Neural cell (in vitro differentiated cells): ENCODE data around the gene CPNE9. TPM values are rescaled to one million over a fixed set of nuclear protein-coding genes. Genes with fewer than 3 reads are reported as not detected.

Source experiments
- H2AFZ ChIP-seq: fragments of 200-600, 300-800 bp; sonication (generic), shearing (Covaris generic); 2 replicates; pipeline ENCODE4 v1.6.0; 2014; ENCODE audit warnings: low read depth, mild to moderate bottlenecking, antibody characterized with exemption, low read length, moderate library complexity
- H3F3A ChIP-seq: fragments of 200-600 bp; shearing (Covaris generic); 2 replicates; pipeline ENCODE4 v1.6.1; 2016; ENCODE audit warnings: mild to moderate bottlenecking, moderate library complexity, mixed read lengths, antibody characterized with exemption, low read length; ENCODE audit not compliant: insufficient read depth, poor library complexity, severe bottlenecking
- H3K27ac ChIP-seq: fragments of 200-600, 300-800 bp; sonication (generic), shearing (Covaris generic); 2 replicates; pipeline ENCODE4 v1.5.1; 2014; ENCODE audit warnings: mild to moderate bottlenecking, low read length, moderate library complexity
- H3K27me3 ChIP-seq: fragments of 300-800, 200-600 bp; sonication (generic), shearing (Covaris generic); 2 replicates; pipeline ENCODE4 v1.6.0; 2014; ENCODE audit warnings: mild to moderate bottlenecking, low read depth, low read length, moderate library complexity; ENCODE audit not compliant: insufficient read depth
- H3K36me3 ChIP-seq: fragments of 300-800, 200-600 bp; sonication (generic), shearing (Covaris generic); 2 replicates; pipeline ENCODE4 v1.5.1; 2014; ENCODE audit warnings: mild to moderate bottlenecking, antibody characterized with exemption, low read length, moderate library complexity; ENCODE audit not compliant: insufficient read depth
- H3K4me2 ChIP-seq: fragments of 300-800, 200-600 bp; sonication (generic), shearing (Covaris generic); 2 replicates; pipeline ENCODE4 v1.6.0; 2014; ENCODE audit warnings: mild to moderate bottlenecking, low read length
- H3K4me3 ChIP-seq: fragments of 300-800, 200-600 bp; sonication (generic), shearing (Covaris generic); 2 replicates; pipeline ENCODE4 v1.5.1; 2014; ENCODE audit warnings: mild to moderate bottlenecking, low read length, moderate library complexity
- H3K79me2 ChIP-seq: fragments of 200-600 bp; shearing (Covaris generic); replicated peaks from 2 replicates; pipeline ENCODE4 v1.6.0; 2014; ENCODE audit warnings: mild to moderate bottlenecking, low read length, moderate library complexity; ENCODE audit not compliant: insufficient read depth
- H3K9ac ChIP-seq: fragments of 300-800, 200-600 bp; sonication (generic), shearing (Covaris generic); 2 replicates; pipeline ENCODE4 v1.6.1; 2016; ENCODE audit warnings: mild to moderate bottlenecking, low read length, mixed read lengths
- H3K9me2 ChIP-seq: fragments of 200-600 bp; shearing (Covaris generic); 2 replicates; pipeline ENCODE4 v1.6.1; 2016; ENCODE audit warnings: mild to moderate bottlenecking, low read length, mixed read lengths; ENCODE audit not compliant: insufficient read depth
- H3K9me3 ChIP-seq: fragments of 200-600, 300-800 bp; sonication (generic), shearing (Covaris generic); 2 replicates; pipeline ENCODE4 v1.6.1; 2016; ENCODE audit warnings: mild to moderate bottlenecking, mixed run types, low read length, moderate library complexity, mixed read lengths
- H4K20me1 ChIP-seq: fragments of 200-600 bp; shearing (Covaris generic); 2 replicates; pipeline ENCODE4 v1.6.1; 2016; ENCODE audit warnings: mild to moderate bottlenecking, mixed run types; ENCODE audit not compliant: insufficient read depth
- CTCF ChIP-seq: fragments of 450-650 bp; IDR thresholded peaks from 2 replicates; pipeline ENCODE4 v1.5.1; 2014; ENCODE audit warnings: antibody characterized with exemption, mild to moderate bottlenecking, moderate library complexity; ENCODE audit not compliant: poor library complexity, severe bottlenecking
- EP300 ChIP-seq: fragments of 450-650 bp; conservative IDR thresholded peaks from 2 replicates; pipeline ENCODE4 v1.6.1; 2014; ENCODE audit warnings: antibody characterized with exemption, mild to moderate bottlenecking, moderate library complexity; ENCODE audit not compliant: poor library complexity, severe bottlenecking
- EZH2 ChIP-seq: fragments of 200-600, 300-800 bp; shearing (Covaris generic), sonication (generic); IDR thresholded peaks from 2 replicates; pipeline ENCODE4 v1.6.1; 2014; ENCODE audit warnings: antibody characterized with exemption, low read length, borderline replicate concordance, mild to moderate bottlenecking; ENCODE audit not compliant: insufficient read depth, poor library complexity, severe bottlenecking
- MXI1 ChIP-seq: fragments of 450-650 bp; conservative IDR thresholded peaks from 2 replicates; pipeline ENCODE4 v1.6.1; 2014; ENCODE audit warnings: antibody characterized with exemption, mild to moderate bottlenecking; ENCODE audit not compliant: poor library complexity, severe bottlenecking
- POLR2AphosphoS5 ChIP-seq: IDR thresholded peaks from 2 replicates; pipeline ENCODE4 v1.6.1; 2012
- RAD21 ChIP-seq: fragments of 450-650 bp; conservative IDR thresholded peaks from 2 replicates; pipeline ENCODE4 v1.6.1; 2014; ENCODE audit warnings: antibody characterized with exemption, mild to moderate bottlenecking, moderate library complexity
- REST ChIP-seq: IDR thresholded peaks from 2 replicates; pipeline ENCODE4 v1.6.1; 2012; ENCODE audit warnings: borderline replicate concordance
- SMC3 ChIP-seq: fragments of 450-650 bp; conservative IDR thresholded peaks from 2 replicates; pipeline ENCODE4 v1.6.1; 2014; ENCODE audit warnings: antibody characterized with exemption, mild to moderate bottlenecking, moderate library complexity; ENCODE audit not compliant: poor library complexity
- TAF1 ChIP-seq: IDR thresholded peaks from 2 replicates; pipeline ENCODE4 v1.6.1; 2012; ENCODE audit warnings: low read depth
- polyA plus RNA-seq: library from polyadenylated mRNA; depleted of rRNA; stranded (reverse); fragments of >200 nt; gene quantifications from 2 replicates; pipeline ENCODE4 v1.2.3, GENCODE V29; 2014

CPNE9 gene
- polyA plus RNA-seq, 1 donor from 2014 or later = 0.32 TPM

GRCh38 chr3:9675736-9676290 lies 27.8 kb upstream of the CPNE9 start:
- H3F3A ChIP-seq = no peaks in the 10 kb centered on the region
- no peak overlapping the region for H3K4me2 ChIP-seq
- no peak overlapping the region for H3K9ac ChIP-seq
- H2AFZ ChIP-seq = no peak overlapping the region
- H3K9me3 ChIP-seq = no peaks in the 10 kb centered on the region
- H3K27me3 ChIP-seq = no peaks in the 10 kb centered on the region
- H3K9me2 ChIP-seq = no peaks in the 10 kb centered on the region
- no peaks in the 10 kb centered on the region for H3K79me2 ChIP-seq
- TF ChIP-seq CTCF (no peak), EZH2 (no peak), RAD21 (no peak), SMC3 (no peak), POLR2AphosphoS5 (no peak), REST (no peak), EP300 (no peak), MXI1 (no peak), TAF1 (no peak)
- H4K20me1 ChIP-seq = no peaks in the 10 kb centered on the region
- no peak overlapping the region for H3K4me3 ChIP-seq
- H3K27ac ChIP-seq = no peak overlapping the region
- peaks cover 11% of the 10 kb centered on the region for H3K36me3 ChIP-seq

- no peak overlapping the region for H3K9ac ChIP-seq
- H3K4me2 ChIP-seq = no peak overlapping the region
- no peak overlapping the region for H2AFZ ChIP-seq
- TF ChIP-seq REST (no peak), TAF1 (no peak), POLR2AphosphoS5 (no peak), EP300 (no peak), MXI1 (no peak), CTCF (no peak), EZH2 (no peak), SMC3 (no peak), RAD21 (no peak)
- no peaks in the 10 kb centered on the region for H3K27me3 ChIP-seq
- no peaks in the 10 kb centered on the region for H3K79me2 ChIP-seq
- no peak overlapping the region for H3K27ac ChIP-seq
- H3F3A ChIP-seq = no peaks in the 10 kb centered on the region
- no peaks in the 10 kb centered on the region for H4K20me1 ChIP-seq
- peaks cover 8% of the 10 kb centered on the region for H3K36me3 ChIP-seq
- no peaks in the 10 kb centered on the region for H3K9me3 ChIP-seq
- no peak overlapping the region for H3K4me3 ChIP-seq
- H3K9me2 ChIP-seq = no peaks in the 10 kb centered on the region
Observed at GRCh38 chr3:9676785-9677184, 26.8 kb upstream of the CPNE9 start.
